HepG2 (cell line): ENCODE data around the gene SRD5A1. TPM values are rescaled to one million over a fixed set of nuclear protein-coding genes. Genes with fewer than 3 reads are reported as not detected.

ENCODE experiments used
- ATAC-seq: fragments of 200-7000 bp; cut with Tn5 transposase; 3 replicates; pipeline ENCODE4 v1.9.1; 2020; ENCODE audit warnings: mild to moderate bottlenecking, moderate library complexity
- BruUV-seq: library from RNA; stranded (reverse); fragments of 400-500 nt; replicated peaks from 2 replicates; lab custom pipeline; 2021; lab: Mats Ljungman, UMichigan
- CTCF ChIA-PET: fragments of 300-600 bp; formaldehyde crosslinking; extraction: SDS; loops from one replicate; lab custom pipeline; 2021; ENCODE audit warnings: low total read pairs, inconsistent platforms, low intra/inter-chr PET ratio; lab: Yijun Ruan, JAX
- POLR2A ChIA-PET: fragments of 350-600 bp; sonication (Branson Sonifier 250); formaldehyde crosslinking; loops from one replicate; lab custom pipeline; 2020; ENCODE audit warnings: antibody characterized with exemption, inconsistent platforms; lab: Yijun Ruan, JAX
- DNase-seq: peaks from one replicate; pipeline ENCODE4 v3.0.0-alpha.2; 2015; ENCODE audit warnings: low spot score
- FAIRE-seq: peaks from 3 replicates; lab custom pipeline; 2011; peaks lifted over from hg19 to GRCh38; lab: Jason Lieb, UNC
- H2AFZ ChIP-seq: one replicate; pipeline ENCODE4 v1.6.1; 2011; ENCODE audit warnings: low read length, inconsistent platforms
- H3K27ac ChIP-seq: fragments of 300-600 bp; 3 replicates; pipeline ENCODE4 v1.8.0; 2011; ENCODE audit warnings: mixed run types, mild to moderate bottlenecking, mixed read lengths, low read length, inconsistent platforms; ENCODE audit not compliant: insufficient read depth; ENCODE audit errors: extremely low read length
- H3K27me3 ChIP-seq, 2 experiments: fragments of 200-600 bp in 1 of 2; 2 replicates in 1 of 2; 3 replicates in 1 of 2; pipeline versions ENCODE4 v1.6.0 to v1.8.0; 2011; ENCODE audit warnings: low read length in 2 of 2, mild to moderate bottlenecking in 2 of 2, moderate library complexity in 2 of 2, inconsistent platforms in 1 of 2; ENCODE audit not compliant: insufficient read depth in 2 of 2, control insufficient read depth in 1 of 2
- H3K36me3 ChIP-seq, 2 experiments: fragments of 200-600 bp in 1 of 2; replicated peaks in 1 of 2; 2 replicates in 1 of 2; 3 replicates in 1 of 2; pipeline versions ENCODE4 v1.5.1 to v1.8.0; 2011; ENCODE audit warnings: low read length in 2 of 2, inconsistent platforms in 1 of 2; ENCODE audit not compliant: insufficient read depth in 2 of 2, control insufficient read depth in 1 of 2
- H3K4me1 ChIP-seq: 2 replicates; pipeline ENCODE4 v1.5.1; 2012; ENCODE audit warnings: low read length, inconsistent platforms; ENCODE audit not compliant: insufficient read depth
- H3K4me2 ChIP-seq: 2 replicates; pipeline ENCODE4 v1.6.0; 2011; ENCODE audit warnings: low read depth, low read length, inconsistent platforms
- H3K4me3 ChIP-seq, 3 experiments: fragments of 200-600 bp in 1 of 3; sonication (generic), shearing (Covaris generic) in 1 of 3; replicated peaks in 1 of 3; 2 replicates each; pipeline ENCODE4 v1.5.1; 2011 to 2016; ENCODE audit warnings: low read length in 3 of 3, inconsistent platforms in 2 of 3, low read depth in 2 of 3, mild to moderate bottlenecking in 2 of 3, control low read depth in 1 of 3, mixed read lengths in 1 of 3; ENCODE audit not compliant: insufficient read depth in 1 of 3
- H3K79me2 ChIP-seq: one replicate; pipeline ENCODE4 v1.6.1; 2011; ENCODE audit warnings: low read length, inconsistent platforms; ENCODE audit not compliant: insufficient read depth
- H3K9ac ChIP-seq: 2 replicates; pipeline ENCODE4 v1.6.0; 2011; ENCODE audit warnings: mild to moderate bottlenecking, low read depth, low read length, inconsistent platforms; ENCODE audit not compliant: insufficient read depth
- H3K9me3 ChIP-seq: 2 replicates; pipeline ENCODE4 v1.5.1; 2012; ENCODE audit warnings: mild to moderate bottlenecking, low read length
- H4K20me1 ChIP-seq: 2 replicates; pipeline ENCODE4 v1.6.0; 2011; ENCODE audit warnings: inconsistent platforms, mild to moderate bottlenecking, low read length, moderate library complexity; ENCODE audit not compliant: insufficient read depth
- DMAP1 ChIP-seq: IDR thresholded peaks from 2 replicates; pipeline ENCODE4 v1.6.1; 2016
- HNRNPH1 ChIP-seq: fragments of 200-400 bp; formaldehyde crosslinking; optimal IDR thresholded peaks from 2 replicates; pipeline ENCODE3; 2017; ENCODE audit warnings: mild to moderate bottlenecking, low read depth, low read length
- HNRNPLL ChIP-seq: fragments of 200-400 bp; formaldehyde crosslinking; IDR thresholded peaks from 2 replicates; pipeline ENCODE4 v1.6.1; 2017; ENCODE audit warnings: mild to moderate bottlenecking, low read depth, low read length; ENCODE audit not compliant: poor library complexity, severe bottlenecking
- KLF15 ChIP-seq: sonication (generic); formaldehyde crosslinking; IDR thresholded peaks from 2 replicates; pipeline ENCODE4 v1.8.1; 2023; ENCODE audit warnings: borderline replicate concordance, mild to moderate bottlenecking, inconsistent platforms, missing genetic modification reagents, mixed read lengths
- MAFF ChIP-seq: IDR thresholded peaks from 2 replicates; pipeline ENCODE4 v1.6.1; 2011; ENCODE audit warnings: low read depth, low read length, improper control_type of control experiment
- MAFK ChIP-seq, 2 experiments: IDR thresholded peaks in 1 of 2; conservative IDR thresholded peaks in 1 of 2; 2 replicates each; pipeline ENCODE4 v1.6.1; 2011; ENCODE audit warnings: improper control_type of control experiment in 2 of 2, low read length in 2 of 2
- REXO4 ChIP-seq: sonication (generic); formaldehyde crosslinking; IDR thresholded peaks from 2 replicates; pipeline ENCODE4 v1.8.0; 2022; ENCODE audit warnings: missing genetic modification reagents, mild to moderate bottlenecking, borderline replicate concordance
- ZNF33B ChIP-seq: sonication (generic); formaldehyde crosslinking; IDR thresholded peaks from 2 replicates; pipeline ENCODE4 v1.5.1; 2020; ENCODE audit warnings: mild to moderate bottlenecking, missing genetic modification reagents
- WGBS: methylation state at CpG from one replicate; pipeline ENCODE4 v1.1.6; 2017; ENCODE audit warnings: low lambda C conversion rate; 5-methylcytosine and 5-hydroxymethylcytosine counted together
- in situ Hi-C: cut with HindIII; loops from 2 replicates; pipeline ENCODE4 v1.10.0; 2017; ENCODE audit warnings: low pct_unique_long_range_greater_than_20kb; ENCODE audit not compliant: extremely low pct_ligation_motif_present
- intact Hi-C: fragments of 100-400 bp; cut with micrococcal nuclease; formaldehyde crosslinking; loops from one replicate; pipeline ENCODE4 v1.10.0; 2022; ENCODE audit not compliant: unreplicated experiment
- polyA plus RNA-seq, 8 experiments: library from polyadenylated mRNA; depleted of rRNA in 3 of 8; stranded (reverse) in 7 of 8; unstranded in 1 of 8; fragments of >200 nt; fragmentation: Illumina TruSeq in 4 of 8; extraction: Trizol in 4 of 8; gene quantifications; 2 replicates each; pipeline versions ENCODE4 v1.2.1 to v1.2.3, GENCODE V29; 2011 to 2016; ENCODE audit warnings: low read depth in 4 of 8, missing spikeins in 1 of 8, mixed read lengths in 1 of 8; ENCODE audit not compliant: insufficient read depth in 1 of 8
- total RNA-seq, 5 experiments: library from RNA; depleted of rRNA; stranded (reverse); fragments of >200 nt; fragmentation: Illumina TruSeq; extraction: Trizol; gene quantifications; 2 replicates each; pipeline ENCODE4 v1.2.3, GENCODE V29; 2016; ENCODE audit warnings: low read depth in 1 of 5
- TF ChIP-seq, protein P1 (sequence below): sonication (generic); formaldehyde crosslinking; IDR thresholded peaks from 2 replicates; pipeline ENCODE4 v1.5.0; 2020; ENCODE audit warnings: missing genetic modification reagents
- TF ChIP-seq, protein P2 (sequence below): IDR thresholded peaks from 2 replicates; pipeline ENCODE4 v1.6.1; 2016; ENCODE audit warnings: missing compliant biosample characterization, missing genetic modification reagents, borderline replicate concordance

SRD5A1 gene
- total and polyA plus RNA-seq, 2 of the 13 experiments (the other 11 are each of a cell fraction or from before 2014, with no cell fraction given): 6.1 to 9.9 TPM

DNA sequence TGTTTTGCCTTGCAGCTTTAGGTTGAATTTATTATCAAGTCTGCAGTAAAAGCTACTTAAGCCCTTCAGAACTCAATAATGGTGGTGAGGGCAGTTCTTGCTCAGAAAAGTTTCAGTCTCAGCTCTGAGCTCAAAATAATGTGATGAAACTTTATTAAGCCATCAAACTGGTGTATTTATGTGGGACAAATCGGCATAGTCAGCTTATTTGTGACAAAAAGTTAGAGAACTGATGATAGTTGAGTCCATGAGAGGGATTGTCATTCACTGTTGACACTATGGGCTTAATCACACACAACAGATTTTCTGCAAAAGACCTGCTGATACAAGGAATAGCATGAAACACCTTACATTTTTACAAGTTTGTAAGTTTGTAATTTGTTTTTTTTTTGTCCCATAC, 9.4 kb downstream of the SRD5A1 start:
- no peaks in the 10 kb centered on the region for H3K79me2 ChIP-seq
- no TSS peak for BruUV-seq
- H2AFZ ChIP-seq: no peak overlapping the region
- intact Hi-C loops: no loop called here
- H3K9me3 ChIP-seq: no peaks in the 10 kb centered on the region
- H3K4me2 ChIP-seq: no peak overlapping the region
- ATAC-seq (no peak), FAIRE-seq (no peak), DNase-seq (no peak)
- TF ChIP-seq MAFF (peak; percentile 86), HNRNPH1 (no peak), ZNF33B (CRISPR knock-in tag) (no peak), MAFK (conservative IDR thresholded peaks at IDR 0.05 in 1 of 2, IDR thresholded peaks at IDR 0.05 in 1 of 2; ENCODE audit: low read length in 2 of 2) (peak; percentile 82 to 88)
- TF ChIP-seq, protein P1, sequence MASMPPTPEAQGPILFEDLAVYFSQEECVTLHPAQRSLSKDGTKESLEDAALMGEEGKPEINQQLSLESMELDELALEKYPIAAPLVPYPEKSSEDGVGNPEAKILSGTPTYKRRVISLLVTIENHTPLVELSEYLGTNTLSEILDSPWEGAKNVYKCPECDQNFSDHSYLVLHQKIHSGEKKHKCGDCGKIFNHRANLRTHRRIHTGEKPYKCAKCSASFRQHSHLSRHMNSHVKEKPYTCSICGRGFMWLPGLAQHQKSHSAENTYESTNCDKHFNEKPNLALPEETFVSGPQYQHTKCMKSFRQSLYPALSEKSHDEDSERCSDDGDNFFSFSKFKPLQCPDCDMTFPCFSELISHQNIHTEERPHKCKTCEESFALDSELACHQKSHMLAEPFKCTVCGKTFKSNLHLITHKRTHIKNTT (CRISPR knock-in tag): no peak
- TF ChIP-seq, protein P2, sequence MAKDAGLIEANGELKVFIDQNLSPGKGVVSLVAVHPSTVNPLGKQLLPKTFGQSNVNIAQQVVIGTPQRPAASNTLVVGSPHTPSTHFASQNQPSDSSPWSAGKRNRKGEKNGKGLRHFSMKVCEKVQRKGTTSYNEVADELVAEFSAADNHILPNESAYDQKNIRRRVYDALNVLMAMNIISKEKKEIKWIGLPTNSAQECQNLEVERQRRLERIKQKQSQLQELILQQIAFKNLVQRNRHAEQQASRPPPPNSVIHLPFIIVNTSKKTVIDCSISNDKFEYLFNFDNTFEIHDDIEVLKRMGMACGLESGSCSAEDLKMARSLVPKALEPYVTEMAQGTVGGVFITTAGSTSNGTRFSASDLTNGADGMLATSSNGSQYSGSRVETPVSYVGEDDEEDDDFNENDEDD: no peak
- no peak overlapping the region for H3K9ac ChIP-seq
- ChIA-PET POLR2A (interaction anchor here (1.2 kb wide), 1 partner anchor 70 kb away, joined by 3 read pairs; the partner anchor contains the start of gene TENT4A), CTCF (no interaction called here)
- WGBS: 100% methylated on average over 1 of the region's 1 CpG
- no peak overlapping the region for H3K27ac ChIP-seq
- H3K4me3 ChIP-seq: no peak overlapping the region
- H3K27me3 ChIP-seq: no peaks in the 10 kb centered on the region
- H4K20me1 ChIP-seq: no peaks in the 10 kb centered on the region
- in situ Hi-C loops: no loop called here
- H3K36me3 ChIP-seq: peaks cover 2 to 6% of the 10 kb centered on the region in 2 experiments; a peak in 2 of 5 replicates
- peaks cover 2% of the 10 kb centered on the region; the same call in 1 of the 2 replicates for H3K4me1 ChIP-seq

DNA sequence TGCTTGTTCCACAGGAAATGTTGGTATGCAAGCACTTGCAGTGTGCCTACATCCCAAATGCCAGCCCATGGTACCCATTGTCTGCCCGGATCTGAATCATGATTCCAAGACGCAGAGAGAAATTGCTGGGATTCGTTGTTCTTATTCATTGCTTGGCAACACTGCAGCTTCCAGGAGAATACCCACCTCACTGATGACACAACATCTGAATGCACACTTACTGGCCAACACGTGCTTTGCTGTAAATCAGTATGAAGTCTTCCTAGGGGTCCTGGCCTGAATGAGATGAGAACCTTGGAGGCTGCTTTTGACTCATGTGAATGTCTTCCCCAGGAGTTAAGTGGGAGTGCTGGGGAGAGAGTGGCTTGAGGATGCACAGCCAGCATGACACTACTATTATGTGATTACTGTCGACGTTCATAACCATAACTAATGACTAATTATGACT, 11.6 kb downstream of the SRD5A1 start:
- DNase-seq (no peak), FAIRE-seq (no peak), ATAC-seq (no peak)
- ChIA-PET POLR2A (no interaction called here), CTCF (no interaction called here)
- H3K4me2 ChIP-seq: no peak overlapping the region
- H3K27ac ChIP-seq: no peak overlapping the region
- no peaks in the 10 kb centered on the region for H3K9me3 ChIP-seq
- H3K9ac ChIP-seq: no peak overlapping the region
- intact Hi-C loops (no loop called here), in situ Hi-C loops (no loop called here)
- BruUV-seq: no TSS peak
- H4K20me1 ChIP-seq: no peaks in the 10 kb centered on the region
- no peaks in the 10 kb centered on the region for H3K4me1 ChIP-seq
- 96% methylated on average over 6 of the region's 6 CpGs for WGBS
- H3K27me3 ChIP-seq: no peaks in the 10 kb centered on the region
- TF ChIP-seq DMAP1 (CRISPR knock-in tag) (no peak), KLF15 (CRISPR knock-in tag) (no peak), HNRNPLL (no peak), REXO4 (CRISPR knock-in tag) (no peak)
- H3K4me3 ChIP-seq: no peak overlapping the region
- peaks cover 2 to 9% of the 10 kb centered on the region in 2 experiments; a peak in 2 of 5 replicates for H3K36me3 ChIP-seq
- no peaks in the 10 kb centered on the region for H3K79me2 ChIP-seq
- H2AFZ ChIP-seq: no peak overlapping the region
